DMS153 treated with DMSO at 0.1 percent for 48 hours (cell line): ENCODE data around the gene NFATC3.
A peak's percentile ranks its signal among the peaks of the same experiment; 100 is the strongest.

Experiments
- DNase-seq: peaks from one replicate; lab custom pipeline; 2025; ENCODE audit not compliant: unreplicated experiment; lab: John Stamatoyannopoulos, UW

The NFATC3 gene

GRCh38 chr16:68244903-68245853 is 160.0 kb downstream of the NFATC3 start, which contains the start of gene PLA2G15:
Gene PLA2G15, plus strand, starts transcription at chr16:68245373. Its CDS starts 54 bp downstream, at chr16:68245427.
- DNase-seq = peak; percentile 35

GRCh38 chr16:68246121-68246520 is 161.0 kb downstream of the NFATC3 start:
- DNase-seq = no peak

GRCh38 chr16:68246666-68247065 is 161.5 kb downstream of the NFATC3 start:
- no peak for DNase-seq

DNA sequence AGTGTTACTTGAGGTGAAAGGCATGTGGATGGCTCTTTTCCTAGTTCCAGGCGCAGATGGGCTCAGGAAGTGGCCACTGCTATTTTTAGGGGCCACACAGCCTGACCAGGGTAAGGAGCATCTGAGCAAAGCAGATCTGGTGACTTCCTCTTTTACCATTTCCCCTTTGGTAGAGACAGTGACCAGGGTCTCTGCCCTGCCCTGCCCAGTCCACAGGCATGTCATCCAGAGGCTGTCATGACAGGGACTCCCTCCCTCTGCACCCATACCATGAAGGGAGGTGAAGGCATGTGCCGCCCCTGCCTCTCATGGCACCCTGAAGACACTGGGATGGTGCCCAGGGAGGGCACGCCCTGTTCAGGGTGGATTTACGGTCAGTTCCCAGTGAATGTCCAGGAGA is 162.2 kb downstream of the NFATC3 start:
- DNase-seq = no peak

DNA sequence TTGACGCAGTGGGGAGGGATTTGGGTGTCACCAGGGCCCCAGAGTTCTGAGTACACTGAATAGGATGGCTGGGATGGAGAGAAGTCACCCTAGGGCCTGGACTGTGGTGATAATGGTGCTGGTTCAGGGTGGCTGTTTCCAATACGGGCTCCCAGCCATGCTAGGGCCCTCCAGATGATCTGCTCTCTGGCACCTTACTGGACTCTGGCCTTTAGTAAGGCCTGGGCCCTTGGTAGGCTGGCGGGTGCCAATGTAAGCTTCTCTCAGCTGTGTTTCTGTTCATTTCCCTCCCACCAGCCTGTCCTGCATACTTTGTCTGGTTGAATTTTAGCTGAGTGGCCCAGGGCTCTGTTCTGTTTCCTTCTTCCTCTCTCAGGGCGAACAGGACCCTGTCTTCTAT is 162.8 kb downstream of the NFATC3 start:
- no peak for DNase-seq

- DNase-seq = no peak
Observed at GRCh38 chr16:68249371-68249770, 164.2 kb downstream of the NFATC3 start.

DNA sequence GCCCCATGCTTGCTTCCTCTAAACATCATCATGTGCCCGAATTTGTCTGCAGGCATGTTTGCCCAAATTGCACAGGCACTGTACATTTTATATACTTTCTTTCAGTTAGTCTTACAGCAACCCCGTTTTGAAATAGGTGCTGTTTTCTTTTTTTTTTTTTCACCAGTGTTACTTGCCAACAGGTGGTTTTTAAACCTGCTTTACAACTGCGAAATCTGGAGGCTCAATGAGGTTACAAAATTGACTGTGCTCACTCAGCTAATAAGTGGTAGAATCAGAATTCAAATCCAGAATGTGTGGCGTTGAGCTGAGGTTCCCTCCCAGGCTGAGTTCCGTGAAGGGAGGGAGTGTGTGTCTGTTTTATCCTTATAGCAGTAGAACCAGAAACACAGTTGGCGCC is 165.8 kb downstream of the NFATC3 start:
- no peak for DNase-seq

DNA sequence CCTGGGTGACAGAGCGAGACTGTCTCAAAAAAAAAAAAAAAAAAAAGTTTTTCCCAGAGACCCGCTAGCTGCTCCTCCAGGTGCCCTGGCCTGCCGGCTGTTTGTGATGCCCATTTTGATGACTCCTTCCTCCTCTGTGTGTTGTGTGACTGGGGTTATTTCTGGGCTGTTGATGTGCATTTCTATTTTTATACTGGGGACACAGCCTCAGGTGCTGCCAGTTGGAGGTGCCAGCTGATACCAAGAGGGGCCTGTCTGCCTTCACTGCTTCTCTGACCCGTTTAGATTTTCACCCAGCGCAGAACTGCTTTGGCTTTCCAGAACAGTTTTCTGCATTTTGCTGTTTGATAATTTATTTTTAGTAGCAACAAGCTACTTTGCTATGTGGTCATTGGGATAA is 166.7 kb downstream of the NFATC3 start:
- DNase-seq = no peak

DNA sequence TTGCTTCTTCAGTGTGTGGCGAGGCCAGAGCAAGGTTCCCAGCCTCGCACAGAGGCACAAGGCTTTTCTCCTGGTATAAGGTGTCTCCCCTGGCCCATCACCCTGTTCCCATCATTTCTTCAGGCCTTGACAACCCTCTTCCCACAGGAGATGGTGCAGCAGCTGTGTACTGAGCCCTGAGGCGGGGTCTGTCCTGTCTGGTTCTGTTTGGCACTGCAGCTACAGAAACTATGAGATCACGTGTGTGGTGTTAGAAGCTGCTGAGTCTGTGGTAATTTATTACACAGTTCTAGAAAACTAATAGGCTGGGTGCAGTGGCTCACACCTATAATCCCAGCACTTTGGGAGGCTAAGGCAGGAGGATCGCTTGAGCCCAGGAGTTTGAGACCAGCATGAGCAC is 167.2 kb downstream of the NFATC3 start:
- no peak for DNase-seq

DNA sequence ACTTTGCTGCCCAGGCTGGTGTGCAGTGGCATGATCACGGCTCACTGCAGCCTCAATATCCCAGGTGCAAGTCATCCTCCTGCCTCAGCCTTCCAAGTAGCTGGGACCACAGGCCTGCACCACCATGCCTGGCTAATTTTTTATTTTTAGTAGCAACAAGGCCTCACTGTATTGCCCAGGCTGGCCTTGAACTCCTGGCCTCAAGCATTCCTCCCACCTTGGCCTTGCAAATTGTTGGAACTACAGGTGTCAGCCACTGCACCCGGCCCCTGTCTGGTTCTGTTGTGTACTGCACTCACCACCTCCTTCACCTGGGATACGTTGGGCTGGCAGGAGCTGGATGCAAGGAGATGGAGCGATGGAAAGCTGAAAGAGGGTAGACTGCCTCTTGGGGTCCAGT is 168.6 kb downstream of the NFATC3 start:
- no peak for DNase-seq

GRCh38 chr16:68255712-68256111 is 170.5 kb downstream of the NFATC3 start:
- DNase-seq = no peak

DNA sequence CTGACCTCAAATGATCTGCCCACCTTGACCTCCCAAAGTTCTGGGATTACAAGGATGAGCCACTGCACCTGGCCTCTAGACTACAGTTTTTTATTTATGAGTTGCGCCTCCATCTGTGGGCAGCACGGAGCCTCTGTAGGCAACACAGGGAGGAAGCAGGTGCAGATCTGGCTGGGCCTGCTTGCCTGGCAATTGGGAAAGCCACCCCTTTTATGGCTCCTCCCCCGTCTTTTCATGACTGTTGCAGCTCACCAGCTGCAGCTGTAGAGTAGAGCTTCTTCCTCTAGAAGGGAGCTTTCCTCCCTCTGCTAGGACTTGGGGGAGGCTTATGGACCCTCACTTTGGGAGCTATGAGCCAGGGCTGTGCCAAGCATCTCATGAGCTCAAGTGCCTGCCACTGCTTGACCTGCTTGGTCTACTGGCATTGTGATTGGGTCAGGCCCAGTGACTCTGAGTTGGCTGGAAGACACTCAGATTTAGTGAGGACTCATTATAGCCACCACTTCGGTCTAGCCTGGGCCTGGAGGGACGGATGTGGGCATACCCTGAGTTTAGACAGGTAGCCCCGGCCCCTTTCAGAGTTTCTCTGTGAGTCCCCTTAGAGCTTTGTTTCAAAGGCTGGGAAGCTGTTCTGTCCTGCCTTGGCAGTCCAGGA is 172.2 kb downstream of the NFATC3 start:
- peak; percentile 27 for DNase-seq

DNA sequence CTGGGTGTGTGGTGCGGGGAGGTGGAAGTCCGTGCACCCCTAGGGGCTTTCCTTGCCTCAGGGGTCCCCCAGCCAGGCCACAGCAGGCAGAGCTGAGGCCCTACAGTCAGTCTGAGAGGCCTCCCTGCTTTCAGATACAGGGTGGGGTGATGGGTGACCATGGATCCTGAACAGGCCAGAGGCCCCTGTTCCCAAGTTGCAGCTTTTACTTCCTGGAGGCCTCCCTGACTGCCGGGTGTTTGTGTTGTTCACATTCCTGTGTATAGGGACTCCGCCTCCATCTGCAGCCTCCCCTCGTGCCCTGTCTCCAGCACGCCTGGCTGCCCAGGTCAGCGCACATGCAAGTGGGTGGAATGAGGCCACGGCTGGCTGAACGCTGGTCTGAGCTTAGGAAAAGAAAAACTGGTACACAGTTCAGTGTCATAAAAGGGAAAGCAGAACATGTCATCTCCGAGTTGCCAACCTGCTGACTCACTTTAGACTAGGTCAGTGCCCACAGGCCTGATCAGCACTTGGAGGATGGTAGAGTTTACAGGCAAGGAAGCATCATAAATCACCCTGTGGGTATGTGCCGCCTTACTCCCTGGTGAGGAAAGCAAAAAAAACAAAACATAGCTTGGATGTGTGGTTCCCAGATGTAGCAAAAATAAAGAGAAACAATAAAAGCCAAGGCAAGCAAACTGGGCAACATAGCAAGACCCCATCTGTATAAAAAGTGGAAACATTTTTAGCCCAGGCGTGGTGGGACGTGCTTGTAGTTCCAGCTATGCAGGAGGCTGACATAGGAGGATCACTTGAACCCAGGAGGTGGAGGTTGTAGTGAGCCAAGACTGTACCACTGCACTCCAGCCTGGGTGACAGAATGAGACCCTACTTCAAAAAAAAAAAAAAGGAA is 173.0 kb downstream of the NFATC3 start:
- no peak for DNase-seq

DNA sequence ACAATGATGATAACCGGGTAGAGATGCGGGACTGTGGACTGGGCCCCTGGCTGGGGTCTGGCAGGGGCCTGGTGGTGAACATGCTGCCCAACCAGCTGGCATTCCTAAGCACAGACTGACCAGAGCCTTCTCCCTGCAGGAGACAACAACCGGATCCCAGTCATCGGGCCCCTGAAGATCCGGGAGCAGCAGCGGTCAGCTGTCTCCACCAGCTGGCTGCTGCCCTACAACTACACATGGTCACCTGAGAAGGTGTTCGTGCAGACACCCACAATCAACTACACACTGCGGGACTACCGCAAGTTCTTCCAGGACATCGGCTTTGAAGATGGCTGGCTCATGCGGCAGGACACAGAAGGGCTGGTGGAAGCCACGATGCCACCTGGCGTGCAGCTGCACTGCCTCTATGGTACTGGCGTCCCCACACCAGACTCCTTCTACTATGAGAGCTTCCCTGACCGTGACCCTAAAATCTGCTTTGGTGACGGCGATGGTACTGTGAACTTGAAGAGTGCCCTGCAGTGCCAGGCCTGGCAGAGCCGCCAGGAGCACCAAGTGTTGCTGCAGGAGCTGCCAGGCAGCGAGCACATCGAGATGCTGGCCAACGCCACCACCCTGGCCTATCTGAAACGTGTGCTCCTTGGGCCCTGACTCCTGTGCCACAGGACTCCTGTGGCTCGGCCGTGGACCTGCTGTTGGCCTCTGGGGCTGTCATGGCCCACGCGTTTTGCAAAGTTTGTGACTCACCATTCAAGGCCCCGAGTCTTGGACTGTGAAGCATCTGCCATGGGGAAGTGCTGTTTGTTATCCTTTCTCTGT is 174.0 kb downstream of the NFATC3 start:
- no peak for DNase-seq

GRCh38 chr16:68263559-68264127 is 178.5 kb downstream of the NFATC3 start:
- DNase-seq = no peak

GRCh38 chr16:68264128-68265077 is 179.2 kb downstream of the NFATC3 start, which contains the start of gene SLC7A6:
Gene SLC7A6, plus strand, starts transcription at chr16:68264526. Its CDS starts 10,201 bp downstream, at chr16:68274727.
- peak; percentile 57 for DNase-seq

DNA sequence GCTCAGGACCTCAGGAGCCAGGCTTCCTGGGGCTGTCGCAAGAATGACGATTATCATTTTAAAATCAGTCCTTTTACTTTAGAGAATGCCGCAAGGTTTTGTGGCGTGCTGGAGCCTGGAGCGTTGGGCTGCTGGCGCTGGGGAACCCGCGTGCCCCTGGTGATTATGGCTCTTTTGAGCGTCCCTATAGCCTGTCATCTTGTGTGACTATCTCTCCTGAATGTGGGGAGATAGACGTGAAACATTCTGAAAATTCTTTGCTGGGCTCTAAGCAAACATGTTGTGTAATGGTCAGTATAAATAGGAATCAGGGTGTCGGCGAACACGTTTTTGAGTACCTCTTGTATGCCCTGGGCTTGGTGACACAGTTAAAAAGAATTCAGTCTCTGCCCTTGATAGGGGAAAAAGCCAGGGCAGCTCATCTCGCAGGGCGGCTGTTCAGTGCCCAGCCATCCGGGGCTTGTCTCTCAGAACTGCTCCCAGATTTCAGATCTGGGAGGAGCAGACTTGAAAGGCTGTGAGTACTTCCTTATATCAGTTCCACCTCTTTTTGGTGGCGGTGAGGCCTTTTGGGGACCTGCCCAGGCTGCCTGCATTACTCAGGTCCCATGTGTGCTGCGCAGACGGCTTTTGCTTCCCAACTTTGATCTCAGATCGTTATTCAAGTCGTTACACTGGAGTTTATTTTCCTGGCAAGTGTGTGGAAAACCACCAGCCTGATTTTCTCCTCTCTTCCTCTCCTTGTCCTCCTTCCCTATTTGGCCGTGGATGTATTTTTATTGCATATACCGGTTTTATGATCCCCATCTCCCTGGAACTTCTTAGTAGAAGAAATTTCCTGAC is 180.1 kb downstream of the NFATC3 start:
- no peak for DNase-seq
